KMS-11 (cell line): Measurements from ENCODE around the gene ARHGAP21.

ENCODE experiments used
- H2AFZ ChIP-seq: fragments of 200-600 bp; sonication (generic); 2 replicates; pipeline ENCODE4 v1.6.1; 2016; ENCODE audit warnings: antibody characterized with exemption, mixed run types, low read depth
- H3K27ac ChIP-seq: fragments of 200-600 bp; sonication (generic); 2 replicates; pipeline ENCODE4 v1.6.1; 2016; ENCODE audit warnings: mild to moderate bottlenecking, mixed run types
- H3K27me3 ChIP-seq: fragments of 200-600 bp; sonication (generic); 2 replicates; pipeline ENCODE4 v1.6.1; 2017; ENCODE audit warnings: mild to moderate bottlenecking, low read depth, mixed run types, moderate library complexity; ENCODE audit not compliant: insufficient read depth
- H3K36me3 ChIP-seq: fragments of 200-600 bp; sonication (generic); 2 replicates; pipeline ENCODE4 v1.6.1; 2017; ENCODE audit warnings: mild to moderate bottlenecking, mixed run types; ENCODE audit not compliant: insufficient read depth
- H3K4me1 ChIP-seq: fragments of 200-600 bp; sonication (generic); 2 replicates; pipeline ENCODE4 v1.6.1; 2016; ENCODE audit warnings: mild to moderate bottlenecking, low read depth, mixed run types; ENCODE audit not compliant: poor library complexity, severe bottlenecking
- H3K4me2 ChIP-seq: fragments of 200-600 bp; sonication (generic); 2 replicates; pipeline ENCODE4 v1.7.0; 2016; ENCODE audit warnings: mild to moderate bottlenecking, mixed run types
- H3K4me3 ChIP-seq: fragments of 200-600 bp; sonication (generic); IDR thresholded peaks from 2 replicates; pipeline ENCODE4 v1.6.1; 2017; ENCODE audit warnings: low read depth, low read length, mixed read lengths; ENCODE audit not compliant: insufficient read depth
- H3K79me2 ChIP-seq: fragments of 200-600 bp; sonication (generic); 2 replicates; pipeline ENCODE4 v1.6.1; 2016; ENCODE audit warnings: low read depth, mixed run types; ENCODE audit not compliant: insufficient read depth
- H3K9ac ChIP-seq: fragments of 200-600 bp; sonication (generic); 2 replicates; pipeline ENCODE4 v1.6.1; 2016; ENCODE audit warnings: mild to moderate bottlenecking, mixed run types
- H4K20me1 ChIP-seq: fragments of 200-600 bp; sonication (generic); 2 replicates; pipeline ENCODE4 v1.6.1; 2016; ENCODE audit warnings: mild to moderate bottlenecking, mixed run types; ENCODE audit not compliant: insufficient read depth
- TF ChIP-seq, protein P1 (sequence below): fragments of 200-600 bp; sonication (generic); conservative IDR thresholded peaks from 2 replicates; pipeline ENCODE4 v1.6.1; 2017; ENCODE audit warnings: low read depth, mild to moderate bottlenecking, antibody characterized with exemption, low read length, moderate library complexity, mixed read lengths

The ARHGAP21 gene

DNA sequence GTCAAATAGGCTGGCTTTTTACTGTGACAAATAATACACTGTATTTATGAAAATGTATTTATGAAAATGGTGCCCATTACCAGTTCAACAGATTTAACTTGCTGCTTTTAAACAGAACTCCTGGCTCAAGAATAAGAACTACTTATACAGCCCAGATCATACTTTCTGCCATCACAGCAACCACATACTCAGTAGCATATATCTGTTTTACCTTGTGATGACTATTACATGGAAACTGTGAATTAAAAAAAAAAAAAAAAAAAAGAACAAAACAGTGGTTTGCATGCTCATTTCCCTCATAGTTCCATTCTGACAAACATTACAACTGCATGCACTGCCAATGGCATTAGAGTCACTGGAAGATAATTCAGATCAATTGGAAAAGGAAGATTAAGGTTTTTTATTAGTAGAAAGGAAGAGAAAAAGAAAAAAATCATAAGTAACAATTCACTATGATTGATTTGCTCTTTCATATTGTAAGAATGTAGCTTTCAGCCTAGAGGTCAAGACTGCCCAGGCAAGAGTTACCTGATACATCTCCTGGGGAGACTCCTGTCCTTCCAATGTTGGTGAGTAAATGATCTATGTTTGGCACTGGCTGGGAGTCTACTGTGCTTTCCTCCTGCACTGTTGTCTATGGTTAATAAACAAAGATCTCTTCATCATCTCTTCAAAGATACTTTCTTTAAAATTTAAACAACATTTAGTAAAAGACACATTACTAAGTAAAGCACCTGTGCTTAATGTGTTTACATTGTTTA lies 132.8 kb downstream of the ARHGAP21 start:
- no peaks in the 10 kb centered on the region for H3K79me2 ChIP-seq
- H3K4me3 ChIP-seq, result no peak overlapping the region
- no peak overlapping the region for H2AFZ ChIP-seq
- TF ChIP-seq, protein P1, sequence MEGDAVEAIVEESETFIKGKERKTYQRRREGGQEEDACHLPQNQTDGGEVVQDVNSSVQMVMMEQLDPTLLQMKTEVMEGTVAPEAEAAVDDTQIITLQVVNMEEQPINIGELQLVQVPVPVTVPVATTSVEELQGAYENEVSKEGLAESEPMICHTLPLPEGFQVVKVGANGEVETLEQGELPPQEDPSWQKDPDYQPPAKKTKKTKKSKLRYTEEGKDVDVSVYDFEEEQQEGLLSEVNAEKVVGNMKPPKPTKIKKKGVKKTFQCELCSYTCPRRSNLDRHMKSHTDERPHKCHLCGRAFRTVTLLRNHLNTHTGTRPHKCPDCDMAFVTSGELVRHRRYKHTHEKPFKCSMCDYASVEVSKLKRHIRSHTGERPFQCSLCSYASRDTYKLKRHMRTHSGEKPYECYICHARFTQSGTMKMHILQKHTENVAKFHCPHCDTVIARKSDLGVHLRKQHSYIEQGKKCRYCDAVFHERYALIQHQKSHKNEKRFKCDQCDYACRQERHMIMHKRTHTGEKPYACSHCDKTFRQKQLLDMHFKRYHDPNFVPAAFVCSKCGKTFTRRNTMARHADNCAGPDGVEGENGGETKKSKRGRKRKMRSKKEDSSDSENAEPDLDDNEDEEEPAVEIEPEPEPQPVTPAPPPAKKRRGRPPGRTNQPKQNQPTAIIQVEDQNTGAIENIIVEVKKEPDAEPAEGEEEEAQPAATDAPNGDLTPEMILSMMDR, result no peak
- no peak overlapping the region for H3K9ac ChIP-seq
- H3K27ac ChIP-seq, result no peak overlapping the region
- no peak overlapping the region for H3K4me2 ChIP-seq
- no peaks in the 10 kb centered on the region for H3K27me3 ChIP-seq
- no peaks in the 10 kb centered on the region for H3K4me1 ChIP-seq
- no peaks in the 10 kb centered on the region for H4K20me1 ChIP-seq
- H3K36me3 ChIP-seq, result peaks cover 3% of the 10 kb centered on the region; the same call in 1 of the 2 replicates

DNA sequence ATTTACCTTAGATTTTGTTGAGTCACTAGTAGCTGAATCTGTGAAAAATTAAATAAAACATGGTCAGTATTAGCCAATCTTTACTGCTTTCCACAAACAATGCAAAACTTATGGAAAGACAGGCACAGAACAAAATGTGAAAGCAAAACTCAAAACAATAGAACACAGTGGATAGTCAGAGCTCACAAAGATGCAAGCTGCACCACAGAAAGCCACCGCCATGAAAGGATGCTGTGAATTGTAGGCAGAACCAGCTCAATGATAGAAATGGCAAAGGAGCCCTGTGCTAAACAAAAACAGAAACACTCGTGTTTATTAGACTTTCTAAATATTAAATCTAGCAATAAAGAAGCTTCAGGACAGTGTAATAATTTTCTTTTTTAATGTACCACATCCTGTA lies 134.4 kb downstream of the ARHGAP21 start:
- Histone ChIP-seq H3K27me3 (no peaks in the 10 kb centered on the region), H3K4me1 (no peaks in the 10 kb centered on the region), H3K4me2 (no peak overlapping the region), H3K4me3 (no peak overlapping the region), H2AFZ (no peak overlapping the region), H3K9ac (no peak overlapping the region), H3K36me3 (peaks cover 3% of the 10 kb centered on the region; the same call in 1 of the 2 replicates), H3K27ac (no peak overlapping the region), H3K79me2 (no peaks in the 10 kb centered on the region), H4K20me1 (no peaks in the 10 kb centered on the region)
- TF ChIP-seq, protein P1, result no peak

DNA sequence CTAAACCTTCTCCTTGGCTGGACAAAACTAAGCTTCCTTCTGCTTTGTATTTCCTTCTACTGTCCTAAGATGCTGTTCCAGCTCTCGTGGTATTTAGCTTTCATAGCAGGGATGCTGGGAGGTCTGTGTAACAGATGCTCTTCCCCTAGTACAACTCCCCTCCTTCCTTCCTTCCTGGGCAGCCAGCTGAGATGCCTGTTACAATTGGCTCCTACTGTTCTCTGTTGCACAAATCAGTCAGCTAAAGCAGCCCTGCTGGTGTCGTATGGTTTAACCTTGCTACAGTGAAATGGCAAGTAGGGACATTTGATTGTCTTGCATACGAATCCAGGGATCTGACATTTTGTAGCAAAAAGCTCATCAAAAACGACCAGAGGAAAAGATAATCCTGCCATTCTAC lies 143.8 kb downstream of the ARHGAP21 start:
- no peak overlapping the region for H3K4me2 ChIP-seq
- H2AFZ ChIP-seq, result no peak overlapping the region
- no peaks in the 10 kb centered on the region for H3K27me3 ChIP-seq
- H3K27ac ChIP-seq, result no peak overlapping the region
- no peak overlapping the region for H3K9ac ChIP-seq
- no peaks in the 10 kb centered on the region for H3K79me2 ChIP-seq
- TF ChIP-seq, protein P1, result no peak
- H3K36me3 ChIP-seq, result no peaks in the 10 kb centered on the region
- H4K20me1 ChIP-seq, result no peaks in the 10 kb centered on the region
- no peaks in the 10 kb centered on the region for H3K4me1 ChIP-seq
- no peak overlapping the region for H3K4me3 ChIP-seq

DNA sequence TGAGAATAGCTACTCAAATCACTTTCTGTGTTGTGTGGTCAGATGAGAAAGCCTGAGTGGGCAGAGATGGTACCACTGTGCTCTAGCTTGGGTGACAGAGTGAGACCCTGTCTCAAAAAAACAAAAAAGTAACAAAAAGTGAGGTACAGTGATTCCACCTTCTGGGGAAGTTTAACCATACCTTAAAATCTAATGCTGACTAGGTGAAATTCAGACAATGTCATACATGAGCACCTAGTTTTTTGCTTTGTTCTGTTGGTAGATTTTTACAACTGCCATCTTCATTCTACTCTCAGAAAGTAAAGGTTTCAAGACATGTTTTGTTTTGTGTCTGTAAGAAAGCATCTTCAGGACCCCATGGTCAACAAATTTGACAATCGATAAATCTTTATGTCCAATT lies 144.2 kb downstream of the ARHGAP21 start:
- Histone ChIP-seq H2AFZ (no peak overlapping the region), H4K20me1 (no peaks in the 10 kb centered on the region), H3K36me3 (no peaks in the 10 kb centered on the region), H3K4me1 (no peaks in the 10 kb centered on the region), H3K4me3 (no peak overlapping the region), H3K4me2 (no peak overlapping the region), H3K9ac (no peak overlapping the region), H3K27ac (no peak overlapping the region), H3K79me2 (no peaks in the 10 kb centered on the region), H3K27me3 (no peaks in the 10 kb centered on the region)
- TF ChIP-seq, protein P1, result no peak
